NCI-H128 (cell line): Measurements from ENCODE around the gene ALDH3A1.

Experiments used
- DNase-seq: peaks from one replicate; lab custom pipeline; 2025; ENCODE audit not compliant: unreplicated experiment; lab: John Stamatoyannopoulos, UW

ALDH3A1 gene

DNA sequence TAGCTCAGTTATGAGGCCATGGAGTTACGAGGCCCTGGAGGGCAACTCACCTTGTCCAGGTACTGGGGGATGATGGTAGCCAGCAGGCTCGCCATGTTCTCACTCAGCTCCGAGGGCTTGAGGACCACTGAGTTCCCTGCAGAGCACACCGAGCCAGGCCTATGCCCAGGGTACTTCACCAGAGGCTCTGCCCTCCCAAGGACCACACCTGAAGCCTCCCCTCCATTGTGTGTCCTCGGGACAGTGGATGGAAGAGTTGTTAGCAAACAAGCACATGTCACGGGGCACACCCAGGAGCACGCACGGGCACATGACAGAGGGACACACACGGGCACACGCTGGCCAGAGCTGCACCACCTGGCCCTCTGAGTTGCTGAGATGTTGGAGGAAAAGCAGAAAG, 5.6 kb downstream of the ALDH3A1 start:
- DNase-seq: no peak

DNA sequence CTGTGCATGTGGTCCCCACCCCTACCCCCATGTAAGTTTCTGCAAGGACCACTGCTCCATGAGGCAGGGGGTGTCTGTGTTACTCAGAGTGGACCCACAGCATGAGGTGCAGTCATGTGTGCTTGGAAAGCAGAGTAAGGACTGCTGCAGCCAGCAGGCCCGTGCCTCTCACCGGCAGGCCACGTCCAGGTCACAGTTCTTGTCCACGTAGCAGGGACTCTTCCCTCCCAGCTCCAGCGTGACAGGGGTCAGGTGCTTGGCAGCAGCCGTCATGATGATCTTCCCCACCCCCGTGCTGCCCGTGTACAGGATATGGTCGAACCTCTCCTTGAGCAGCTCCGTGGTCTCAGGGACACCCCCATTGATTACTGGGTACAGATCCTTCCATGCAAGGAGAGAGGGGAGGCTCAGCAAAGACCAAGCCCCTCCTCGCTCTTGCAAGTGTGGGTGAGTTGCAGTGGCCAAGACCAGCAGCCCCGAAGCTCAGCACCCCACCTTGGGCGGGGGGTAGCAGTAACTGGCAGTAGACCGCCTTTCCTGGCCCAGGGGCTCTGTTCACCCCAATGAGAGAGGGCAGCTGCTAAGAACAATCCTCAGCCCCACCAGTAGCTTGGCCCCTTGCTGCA, 6.2 kb downstream of the ALDH3A1 start:
- no peak for DNase-seq

DNA sequence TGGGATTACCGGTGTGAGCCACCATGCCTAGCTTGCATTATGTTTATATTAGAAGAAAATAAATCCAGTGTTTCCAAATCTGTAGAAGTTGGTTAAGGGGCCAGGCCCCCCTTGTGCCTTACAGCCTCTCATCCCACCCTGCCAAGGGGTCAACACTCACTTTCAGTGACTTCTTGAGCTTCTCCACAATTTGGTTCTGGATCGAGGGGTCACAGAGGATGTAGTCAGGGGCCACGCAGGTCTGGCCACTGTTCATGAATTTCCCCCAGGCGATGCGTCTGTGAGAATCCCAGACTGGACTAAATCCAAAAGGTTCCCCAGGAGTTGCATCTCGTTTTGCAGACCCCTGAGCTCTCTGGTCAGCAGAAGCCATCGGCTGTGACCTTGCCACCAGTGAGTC, 7.2 kb downstream of the ALDH3A1 start:
- DNase-seq: no peak

DNA sequence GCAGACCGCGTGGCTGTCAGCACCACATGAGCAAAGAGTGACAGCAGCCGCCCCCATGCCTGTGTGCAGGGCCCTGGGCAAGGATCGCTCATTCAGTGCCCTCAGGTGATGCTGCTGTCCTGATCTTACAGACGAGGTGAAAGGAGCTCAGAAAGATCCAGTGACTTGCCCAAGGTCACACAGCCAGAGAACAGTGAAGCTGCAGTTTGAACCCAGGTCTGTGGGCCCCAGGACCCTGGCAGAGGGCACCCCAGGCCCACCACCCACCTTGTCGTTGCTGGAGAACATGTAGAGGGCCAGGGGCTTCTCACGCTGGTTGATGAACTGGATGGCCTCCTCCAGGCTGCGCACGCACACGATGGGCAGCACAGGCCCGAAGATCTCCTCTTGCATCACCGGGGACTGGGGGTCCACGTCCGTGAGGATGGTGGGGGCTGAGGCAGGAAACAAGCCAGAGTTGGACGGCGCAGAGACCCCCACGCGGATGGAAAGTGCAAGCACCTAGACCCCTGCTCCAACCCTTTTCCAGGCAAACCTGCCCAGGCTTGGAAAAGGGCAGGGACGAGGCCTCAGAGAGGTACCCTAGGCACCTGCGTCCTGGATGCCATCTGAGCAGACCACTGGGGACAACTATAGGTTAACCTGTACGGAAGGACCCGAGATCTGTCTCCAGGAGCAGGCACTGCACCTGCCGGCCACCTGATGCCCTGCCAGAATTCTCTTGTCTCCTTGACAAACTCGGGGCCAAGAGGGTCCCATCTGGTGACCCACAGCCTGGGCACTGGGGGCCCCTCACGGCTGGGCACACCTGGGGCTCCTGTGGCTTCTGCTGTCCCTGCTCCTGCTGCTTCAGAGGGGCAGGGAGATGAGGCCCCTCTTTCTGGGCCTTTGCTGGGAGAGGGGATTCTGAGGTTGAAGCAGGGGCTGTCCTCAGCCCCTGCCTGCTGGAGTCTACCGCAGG, 8.6 kb downstream of the ALDH3A1 start:
- no peak for DNase-seq

DNA sequence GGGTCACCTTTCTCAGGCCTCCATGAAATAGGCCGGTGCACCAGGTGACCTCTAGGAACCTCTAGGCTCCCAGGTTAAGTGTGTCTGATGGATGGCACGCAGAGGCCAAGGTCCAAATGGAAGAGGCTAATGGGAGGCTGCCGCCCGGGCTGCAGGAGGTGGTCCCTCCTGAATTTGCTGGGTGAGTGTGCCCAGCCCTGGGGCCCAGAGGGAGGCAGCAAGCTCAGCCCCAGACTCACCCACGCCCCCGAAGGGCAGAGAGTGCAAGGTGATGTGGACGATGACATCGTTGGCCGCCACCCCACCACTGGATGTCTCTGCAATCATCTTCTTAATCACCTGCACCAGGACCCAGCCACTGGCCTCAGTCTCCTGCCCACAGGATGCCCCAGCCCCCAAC, 9.3 kb downstream of the ALDH3A1 start:
- no peak for DNase-seq

DNA sequence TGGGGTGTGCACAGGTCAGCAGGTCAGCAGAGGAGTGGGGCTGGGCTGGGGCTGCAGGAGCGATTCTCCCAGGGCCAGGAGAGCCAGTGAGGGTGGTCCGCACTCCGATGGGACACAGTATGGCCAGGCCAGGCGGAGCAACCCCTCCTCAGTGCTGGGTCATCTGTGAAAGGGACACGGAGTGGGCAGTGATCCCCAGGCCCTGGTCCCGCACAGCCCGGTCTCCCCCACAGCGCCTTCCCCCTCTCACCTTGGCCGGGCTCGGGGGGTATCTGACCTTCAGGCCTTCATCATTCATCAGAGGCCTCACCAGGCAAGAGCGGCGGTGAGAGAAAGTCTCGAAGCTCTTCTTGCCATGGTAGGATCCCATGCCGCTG, 10.0 kb downstream of the ALDH3A1 start:
- no peak for DNase-seq

DNA sequence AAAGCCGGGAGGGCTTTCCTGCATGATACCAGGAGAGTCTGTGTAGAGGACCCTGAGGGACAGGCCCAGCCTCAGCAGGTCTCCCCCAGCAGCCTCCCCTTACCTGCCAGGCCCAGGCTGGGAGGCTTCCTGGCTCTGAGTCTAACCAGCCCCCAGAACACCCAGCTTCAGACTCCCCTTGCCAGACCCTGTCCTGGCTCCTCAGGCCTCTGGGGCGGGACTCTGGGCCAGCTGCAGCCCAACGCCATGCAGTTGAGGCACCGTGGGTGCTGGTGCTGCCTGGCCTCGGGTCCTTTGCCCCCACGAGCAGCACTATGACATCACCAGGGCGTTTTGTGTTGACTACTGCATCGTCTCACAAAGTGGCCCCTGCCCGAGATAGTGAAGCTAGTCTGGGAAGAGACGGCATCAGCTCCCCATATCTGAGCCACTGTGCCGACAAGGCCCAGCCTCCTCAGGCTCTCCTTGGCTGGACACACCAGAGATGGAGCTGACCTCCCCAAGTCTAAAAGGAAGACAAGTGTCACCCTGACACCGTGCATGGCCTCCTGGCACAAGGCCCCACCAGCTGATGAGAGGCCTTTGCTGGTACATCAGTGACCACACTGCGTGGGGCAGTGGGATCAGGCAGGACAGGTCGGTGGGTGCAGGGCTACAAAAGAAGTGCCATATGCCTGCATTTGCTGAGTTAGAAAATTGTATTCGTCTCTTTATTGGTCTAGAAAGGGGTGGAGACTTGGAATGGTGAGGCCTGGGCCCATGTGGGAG, 10.6 kb downstream of the ALDH3A1 start:
- no peak for DNase-seq

DNA sequence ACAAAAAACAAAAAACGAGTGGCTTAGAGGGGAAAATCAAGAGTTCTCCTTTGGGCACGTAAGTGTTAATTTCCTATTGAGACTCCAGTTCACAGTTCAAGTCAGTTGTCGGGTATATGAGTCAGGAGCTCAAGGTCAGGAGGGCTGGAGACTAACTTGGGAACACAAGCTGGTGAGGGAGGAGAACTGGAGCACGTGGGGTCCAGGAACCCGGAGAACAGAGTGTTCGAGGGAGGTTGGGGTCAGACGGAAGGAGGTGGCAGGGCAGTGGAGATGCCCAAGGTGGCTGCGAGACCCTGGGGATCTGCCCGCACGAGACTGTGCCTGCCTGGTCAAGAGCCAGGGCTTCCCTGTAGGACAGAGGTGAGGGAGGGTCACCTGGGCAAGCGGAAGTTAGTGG, 12.0 kb downstream of the ALDH3A1 start:
- no peak for DNase-seq

DNA sequence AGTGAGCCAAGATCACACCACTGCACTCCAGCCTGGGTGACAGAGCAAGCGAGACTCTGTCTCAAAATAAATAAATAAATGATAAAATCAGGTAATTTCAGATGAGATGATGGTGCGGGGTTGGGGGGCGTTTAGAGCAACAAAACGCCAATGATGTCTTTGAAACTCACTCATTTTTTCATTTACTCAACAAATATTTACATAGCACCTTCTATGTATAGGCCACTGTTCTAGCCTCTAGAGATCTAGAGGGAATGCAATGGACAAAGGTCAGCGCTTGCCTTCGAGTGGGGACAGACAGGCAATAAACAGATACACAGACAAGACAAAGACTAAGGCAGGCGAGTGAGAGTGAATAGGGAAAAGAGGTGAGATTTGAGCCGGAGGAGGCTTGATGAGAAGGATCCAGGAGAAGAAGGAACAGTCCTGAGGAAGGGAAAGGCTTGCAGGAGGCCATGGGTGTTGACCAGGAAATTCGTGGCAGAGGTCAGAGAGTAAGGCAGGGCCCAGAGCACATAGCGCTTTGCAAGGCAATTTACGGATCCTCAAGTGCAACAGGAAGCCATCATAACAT, 14.1 kb downstream of the ALDH3A1 start:
- no peak for DNase-seq

DNA sequence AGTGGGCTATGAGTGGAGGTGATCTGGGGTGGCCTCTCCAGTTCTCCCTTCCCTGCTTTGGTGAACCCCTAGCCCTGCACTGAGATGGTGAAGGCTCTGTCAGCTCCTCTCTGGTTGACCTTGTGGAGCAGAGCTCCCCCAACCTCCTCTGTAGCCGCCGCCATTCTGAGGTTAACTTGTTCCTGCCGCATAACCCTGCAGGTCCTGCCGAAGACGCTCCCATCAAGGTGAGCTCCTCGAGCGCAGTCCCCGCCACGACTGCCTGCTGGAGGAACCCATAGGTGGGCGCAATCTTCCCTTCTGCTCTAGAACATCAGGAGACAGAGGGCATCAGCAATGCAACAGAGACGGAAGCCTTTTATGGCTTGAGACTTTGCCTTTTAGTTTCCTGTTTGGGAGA, 16.5 kb downstream of the ALDH3A1 start:
- no peak for DNase-seq

DNA sequence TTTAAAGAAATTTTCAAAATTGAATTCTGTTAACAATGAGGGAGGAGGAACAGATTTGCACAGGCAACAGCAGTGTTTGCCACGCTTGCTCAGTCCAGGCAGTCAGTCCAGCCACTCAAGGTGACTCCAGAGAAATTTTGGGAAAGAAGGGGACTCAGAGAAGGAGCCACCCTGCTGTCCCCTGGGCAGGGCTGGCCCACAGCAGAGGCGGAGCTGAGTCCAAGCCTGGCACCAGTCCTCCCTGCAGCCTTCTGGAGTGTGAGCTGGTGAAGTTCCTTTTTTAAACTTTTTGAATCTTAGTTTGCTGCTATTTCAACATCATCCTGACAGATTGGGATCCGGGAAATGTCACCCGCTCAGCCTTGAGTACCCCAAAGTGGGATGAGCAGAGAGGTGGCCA, 17.3 kb downstream of the ALDH3A1 start:
- no peak for DNase-seq

DNA sequence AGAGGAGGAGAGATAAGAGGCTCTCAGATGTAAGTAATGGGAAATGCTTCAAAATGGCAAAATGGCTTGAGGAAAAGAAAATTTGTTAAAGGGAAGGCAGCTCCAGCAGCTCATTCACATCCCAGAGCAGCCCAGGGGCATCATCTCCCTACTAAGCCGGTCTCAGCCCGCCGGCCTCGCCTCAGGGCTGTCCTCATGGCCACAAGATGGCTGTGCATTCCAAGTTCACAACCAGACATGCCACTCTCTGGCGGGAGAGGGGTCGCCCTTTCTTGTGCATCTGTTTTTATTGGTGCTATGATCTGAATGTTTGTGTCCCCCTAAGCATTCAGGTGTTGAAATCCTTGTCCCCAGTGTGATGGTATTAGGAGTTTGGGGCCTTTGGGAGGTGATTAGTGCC, 18.2 kb downstream of the ALDH3A1 start:
- no peak for DNase-seq

DNA sequence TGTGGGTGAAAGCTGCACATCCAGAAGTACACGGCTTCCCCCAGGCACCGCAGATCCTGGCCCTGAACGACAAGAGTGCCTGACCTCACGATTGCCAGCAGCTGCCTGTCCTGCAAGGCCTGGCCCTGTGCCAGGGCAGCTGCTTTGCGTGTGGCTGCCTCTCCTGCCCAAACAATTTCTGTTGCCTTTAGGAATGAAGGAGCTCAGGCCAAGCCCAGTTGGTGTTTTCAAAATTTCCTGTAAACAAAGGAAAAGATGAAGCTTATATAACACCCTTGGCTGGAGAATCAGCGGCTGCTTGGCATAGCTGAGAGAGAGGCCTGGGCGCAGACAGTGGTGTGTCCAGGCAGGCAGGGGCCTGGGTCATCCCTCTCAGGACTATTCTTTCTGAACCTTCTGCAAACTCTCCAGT, 20.0 kb downstream of the ALDH3A1 start:
- DNase-seq: no peak

DNA sequence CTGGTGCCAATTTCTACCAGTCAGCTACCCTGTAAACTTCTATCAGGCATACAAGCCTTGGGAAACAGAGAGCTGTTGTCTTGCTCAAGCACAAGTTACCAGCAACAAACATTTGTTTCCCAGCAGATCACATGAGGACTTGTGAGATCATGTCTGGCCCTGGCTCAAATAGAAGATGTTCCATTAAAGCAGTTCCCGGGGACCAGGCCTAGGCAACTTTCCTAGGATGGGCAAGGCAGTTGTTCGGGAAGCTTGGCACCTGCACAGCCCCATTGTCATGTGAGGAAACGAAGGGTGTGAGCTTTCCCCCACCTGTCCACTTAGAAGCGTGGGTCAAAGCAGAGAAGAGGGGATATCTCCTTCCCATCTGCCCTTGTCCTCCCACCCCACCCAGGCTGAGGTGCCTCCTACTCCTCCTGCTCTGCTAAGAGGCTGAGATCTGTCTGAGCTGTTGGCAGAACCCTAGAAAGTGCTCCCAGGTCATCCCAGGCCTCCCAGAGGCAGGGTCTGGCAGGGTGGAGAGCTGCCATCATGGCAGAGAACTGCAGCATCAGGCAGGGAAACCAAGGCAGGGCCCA, 20.5 kb downstream of the ALDH3A1 start:
- DNase-seq: no peak

DNA sequence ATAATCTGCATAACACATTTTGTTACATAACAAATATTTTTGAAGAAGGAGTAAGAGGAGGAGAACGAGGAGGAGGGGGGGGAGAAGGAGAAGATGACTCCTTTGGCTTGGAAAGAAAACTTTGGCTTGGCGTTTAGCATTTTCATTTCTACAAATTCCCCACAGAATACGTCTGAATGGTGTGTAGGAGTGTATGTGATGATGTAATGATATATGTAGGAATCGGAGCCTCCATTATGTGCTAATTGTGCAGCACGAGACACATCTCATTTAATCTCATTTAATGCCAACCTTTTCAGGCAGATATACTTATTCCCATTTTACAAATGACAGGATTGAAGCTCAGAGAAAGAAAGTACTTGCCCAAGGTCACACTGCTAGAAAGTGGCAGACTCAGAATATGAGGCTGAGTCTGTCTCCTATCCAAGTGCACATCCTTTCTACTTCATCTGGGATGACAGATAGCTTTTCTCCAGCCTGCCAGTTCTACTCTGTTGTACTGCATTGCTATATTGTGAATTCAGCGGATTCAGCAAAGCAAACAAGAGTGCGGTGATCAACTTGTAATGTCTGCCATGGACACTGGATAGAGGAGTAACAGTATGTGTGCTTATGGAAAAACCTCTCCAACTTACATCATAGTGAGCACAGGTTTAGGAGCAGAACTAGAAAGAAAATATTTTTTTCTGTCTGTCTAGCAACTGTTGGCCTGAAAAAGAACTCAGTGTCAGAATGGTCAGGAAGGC, 21.3 kb downstream of the ALDH3A1 start:
- DNase-seq: no peak

DNA sequence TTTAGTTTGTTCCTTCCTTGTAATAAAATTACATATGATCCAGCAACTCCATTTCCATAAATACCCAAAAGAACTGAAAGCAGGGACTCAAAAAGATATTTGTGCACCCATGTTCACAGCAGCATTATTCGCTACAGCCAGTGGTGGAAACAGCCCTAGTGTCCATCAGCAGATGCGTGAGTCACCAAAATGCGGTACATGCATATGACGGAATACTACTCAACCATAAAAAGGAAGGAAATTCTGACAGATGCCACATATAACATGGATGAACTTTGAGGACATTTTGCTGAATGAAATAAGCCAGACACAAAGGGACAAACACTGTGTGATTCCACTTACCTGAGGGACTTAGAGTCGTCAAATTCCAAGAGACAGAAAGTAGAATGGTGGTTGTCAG, 22.6 kb downstream of the ALDH3A1 start:
- DNase-seq: no peak

DNA sequence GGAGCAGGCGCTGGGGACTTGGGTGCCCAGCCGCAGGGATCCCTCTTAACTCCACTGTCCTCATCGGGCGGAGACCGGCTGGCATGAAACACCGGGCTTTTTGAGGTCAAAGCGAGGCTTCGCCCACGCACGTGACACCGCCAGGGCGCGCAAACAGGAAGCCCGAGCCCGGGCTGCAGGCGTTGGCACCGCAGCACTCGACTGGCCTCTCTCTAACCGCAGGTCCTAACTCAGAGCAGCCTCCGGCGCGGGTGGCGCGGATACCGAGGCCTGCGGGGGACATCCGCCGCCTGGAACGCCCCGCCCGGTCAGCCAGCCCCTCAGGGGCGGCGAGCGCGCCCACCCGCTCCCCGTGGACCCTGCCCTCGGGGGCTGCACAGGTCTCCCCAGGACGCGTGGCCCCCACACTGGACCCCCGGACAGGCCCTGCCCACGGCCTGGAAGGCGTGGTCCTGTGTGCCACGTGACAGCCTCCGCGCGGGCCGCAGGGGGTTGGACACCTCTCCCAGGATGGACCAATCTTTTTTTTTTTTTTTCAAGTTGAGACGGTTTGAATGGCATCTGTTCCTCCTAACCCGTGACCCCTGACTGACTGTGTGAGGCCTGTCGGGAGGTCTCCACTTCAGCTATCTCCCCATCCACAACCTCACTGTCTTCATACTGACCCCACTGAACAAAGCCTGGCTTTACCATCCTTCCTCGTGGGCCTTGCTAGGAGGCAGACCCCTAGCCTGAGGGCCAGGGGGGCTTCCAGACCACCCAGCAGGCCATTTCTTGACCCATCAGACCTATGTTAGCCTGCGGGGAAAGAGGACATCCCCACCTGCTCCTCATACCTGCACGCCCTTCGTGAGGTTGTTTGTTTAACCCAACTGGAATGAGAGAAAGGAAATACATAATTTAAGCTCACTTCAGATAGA, 23.3 kb downstream of the ALDH3A1 start:
- DNase-seq: no peak

DNA sequence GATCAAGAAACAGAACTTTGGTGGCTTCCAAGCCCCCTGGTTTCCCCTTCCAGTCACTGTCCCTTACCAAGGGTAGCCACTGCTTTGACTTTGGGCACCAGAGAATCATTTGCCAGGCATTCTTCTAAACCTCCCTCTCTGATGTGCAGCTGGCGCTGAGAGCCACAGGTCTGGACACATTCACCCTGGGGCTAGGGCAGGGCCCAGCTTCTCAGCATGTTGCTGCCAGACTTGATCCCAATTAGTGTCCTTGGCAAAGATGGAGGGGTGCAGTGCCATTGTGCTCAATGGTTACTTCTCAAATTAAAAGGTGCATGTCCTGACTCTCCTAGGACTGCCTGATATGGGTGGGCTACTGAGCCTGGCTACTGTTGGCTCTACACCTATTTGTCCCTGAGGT, 24.1 kb downstream of the ALDH3A1 start:
- no peak for DNase-seq

DNA sequence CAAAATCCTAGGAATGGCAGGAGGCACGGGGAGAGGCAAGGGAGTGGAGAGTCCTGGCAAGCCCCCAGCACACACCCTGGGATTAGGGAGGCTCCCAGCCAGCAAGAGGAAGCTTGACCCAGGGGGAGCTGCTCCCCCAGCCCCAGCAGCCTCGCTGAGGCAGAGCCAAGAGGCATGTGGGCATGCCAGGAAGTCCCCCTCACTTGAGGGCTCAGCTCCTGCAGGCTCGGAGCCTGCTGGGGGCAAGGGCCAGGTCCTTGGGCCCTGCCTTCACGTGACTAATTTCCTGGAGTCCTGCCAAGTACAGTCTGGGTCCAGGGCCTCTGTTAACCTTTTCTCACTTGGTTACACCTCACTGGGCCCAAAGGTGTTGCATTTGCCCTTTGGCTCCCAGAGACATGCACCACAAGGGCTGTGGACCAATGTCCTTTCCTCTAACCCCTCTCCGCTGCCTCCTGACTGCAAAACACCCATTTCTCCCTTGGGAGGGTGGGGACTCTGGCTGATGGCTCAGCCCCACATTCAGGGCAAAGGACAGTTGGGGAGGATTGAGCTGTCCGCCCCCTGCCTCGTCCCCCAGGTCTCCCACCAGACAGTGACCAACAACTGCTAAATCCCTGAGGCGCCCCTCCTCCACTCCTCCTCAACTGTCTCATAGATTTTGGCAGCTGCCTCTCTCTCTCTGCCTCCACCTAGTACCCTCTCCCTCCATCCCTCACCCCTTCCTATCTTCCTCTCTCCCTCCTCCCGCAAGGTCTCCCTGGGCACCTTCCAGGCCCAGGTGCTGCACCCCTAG, 27.3 kb downstream of the ALDH3A1 start:
- DNase-seq: no peak
